Measurements from ENCODE around the gene TCF23.
A peak's percentile ranks its signal among the peaks of the same experiment; 100 is the strongest.
"Not testable (repeated sequence)": the region's sequence is repeated elsewhere in the genome, so short reads cannot be mapped to it uniquely, and the experiment has no call there.

Gene TCF23

DNA sequence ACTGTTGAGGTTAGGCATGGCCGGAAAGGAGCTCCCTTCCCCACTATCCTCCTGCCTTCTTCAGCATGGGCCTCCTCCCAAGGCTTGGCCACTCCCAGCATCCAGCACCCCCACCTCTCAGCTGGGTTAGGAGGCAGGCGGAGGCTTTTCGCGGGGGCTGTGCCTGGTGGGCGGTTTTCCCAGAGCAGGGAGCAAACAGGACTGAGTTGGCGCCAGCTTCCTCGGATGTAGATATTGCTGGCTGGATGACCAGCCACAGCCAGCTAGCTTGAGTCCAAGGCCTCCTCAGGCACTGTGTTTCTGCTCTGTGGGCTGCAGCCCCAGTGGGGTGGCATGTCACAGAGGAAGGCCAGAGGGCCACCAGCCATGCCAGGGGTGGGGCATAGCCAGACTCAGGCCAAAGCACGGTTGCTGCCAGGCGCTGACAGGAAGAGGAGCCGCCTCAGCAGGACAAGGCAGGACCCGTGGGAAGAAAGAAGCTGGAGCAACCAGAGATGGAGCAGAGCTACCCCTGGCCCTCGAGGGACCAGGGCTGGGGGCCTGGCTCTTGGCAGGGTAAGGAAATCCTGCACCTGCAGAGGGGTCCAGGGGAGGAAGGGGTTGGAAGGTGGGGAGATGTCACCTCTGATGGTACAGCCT is at the start of gene TCF23:
TSS of gene TCF23 (plus strand) at position 204 of the 639 bp plus-strand sequence. CDS start at position 334, 130 bp downstream.
- DNase-seq (ENCODE audit: low spot score): no peak

DNA sequence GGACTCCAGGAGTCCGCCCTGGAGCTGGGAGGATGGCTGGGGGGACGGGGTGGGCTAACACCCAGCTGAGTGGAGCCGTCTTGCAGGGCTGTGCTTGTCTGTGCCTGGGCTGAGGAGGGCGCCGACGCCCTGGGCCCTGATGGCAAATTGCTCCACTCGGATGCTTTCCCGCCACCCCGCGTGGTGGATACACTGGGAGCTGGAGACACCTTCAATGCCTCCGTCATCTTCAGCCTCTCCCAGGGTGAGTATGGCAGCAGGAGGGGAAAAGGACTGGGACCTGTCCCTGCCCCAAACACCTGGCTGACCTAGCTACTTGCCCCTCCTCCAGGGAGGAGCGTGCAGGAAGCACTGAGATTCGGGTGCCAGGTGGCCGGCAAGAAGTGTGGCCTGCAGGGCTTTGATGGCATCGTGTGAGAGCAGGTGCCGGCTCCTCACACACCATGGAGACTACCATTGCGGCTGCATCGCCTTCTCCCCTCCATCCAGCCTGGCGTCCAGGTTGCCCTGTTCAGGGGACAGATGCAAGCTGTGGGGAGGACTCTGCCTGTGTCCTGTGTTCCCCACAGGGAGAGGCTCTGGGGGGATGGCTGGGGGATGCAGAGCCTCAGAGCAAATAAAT is 49.4 kb upstream of the TCF23 start:
- no peak for DNase-seq (ENCODE audit: low spot score)

DNA sequence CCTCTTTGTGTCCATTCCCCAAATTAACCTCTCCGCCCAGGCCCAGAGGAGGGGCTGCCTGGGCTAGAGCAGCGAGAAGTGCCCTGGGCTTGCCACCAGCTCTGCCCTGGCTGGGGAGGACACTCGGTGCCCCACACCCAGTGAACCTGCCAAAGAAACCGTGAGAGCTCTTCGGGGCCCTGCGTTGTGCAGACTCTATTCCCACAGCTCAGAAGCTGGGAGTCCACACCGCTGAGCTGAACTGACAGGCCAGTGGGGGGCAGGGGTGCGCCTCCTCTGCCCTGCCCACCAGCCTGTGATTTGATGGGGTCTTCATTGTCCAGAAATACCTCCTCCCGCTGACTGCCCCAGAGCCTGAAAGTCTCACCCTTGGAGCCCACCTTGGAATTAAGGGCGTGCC is 48.8 kb upstream of the TCF23 start:
- DNase-seq (ENCODE audit: low spot score): no peak

DNA sequence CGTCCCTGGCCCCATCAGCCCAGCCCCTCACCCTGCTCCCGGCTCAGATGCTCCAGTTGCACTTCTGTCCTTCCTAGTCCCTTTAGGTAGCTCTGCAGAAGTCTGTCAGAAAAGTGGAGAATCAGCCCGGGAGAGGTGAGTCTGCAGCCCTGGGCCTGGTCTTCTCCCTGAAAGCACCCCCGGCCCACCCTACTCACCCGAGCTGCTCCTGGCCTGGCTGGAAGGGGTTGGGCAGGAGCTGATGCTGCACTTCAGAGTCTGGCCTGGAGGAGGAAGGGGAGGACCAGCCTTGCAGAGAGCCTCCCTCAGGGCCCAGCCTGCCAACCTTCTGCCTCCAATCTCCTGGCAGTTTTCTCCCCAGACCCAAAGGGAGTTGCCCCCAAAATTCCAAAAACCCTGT is 46.5 kb upstream of the TCF23 start:
- DNase-seq (ENCODE audit: low spot score): no peak

DNA sequence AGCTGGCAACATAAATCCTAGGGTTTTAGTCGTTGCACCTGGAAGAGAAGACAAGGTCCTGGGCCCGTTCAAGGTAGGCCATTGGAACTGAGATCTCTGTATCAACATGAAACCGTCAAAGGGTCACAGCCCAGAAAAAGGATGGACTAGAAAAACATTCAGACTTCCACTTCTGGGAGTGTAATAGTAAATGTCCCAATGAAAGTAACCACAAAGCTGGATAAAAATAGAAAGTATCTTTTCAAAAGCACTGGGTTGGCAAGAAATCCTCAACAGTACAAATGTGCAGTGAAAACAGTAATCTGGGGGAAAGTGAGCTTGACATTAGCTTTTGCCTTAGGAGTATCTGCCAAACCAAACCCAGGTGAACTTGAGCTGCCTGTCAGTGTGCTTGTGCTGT is 42.8 kb upstream of the TCF23 start:
- DNase-seq (ENCODE audit: low spot score): no peak

DNA sequence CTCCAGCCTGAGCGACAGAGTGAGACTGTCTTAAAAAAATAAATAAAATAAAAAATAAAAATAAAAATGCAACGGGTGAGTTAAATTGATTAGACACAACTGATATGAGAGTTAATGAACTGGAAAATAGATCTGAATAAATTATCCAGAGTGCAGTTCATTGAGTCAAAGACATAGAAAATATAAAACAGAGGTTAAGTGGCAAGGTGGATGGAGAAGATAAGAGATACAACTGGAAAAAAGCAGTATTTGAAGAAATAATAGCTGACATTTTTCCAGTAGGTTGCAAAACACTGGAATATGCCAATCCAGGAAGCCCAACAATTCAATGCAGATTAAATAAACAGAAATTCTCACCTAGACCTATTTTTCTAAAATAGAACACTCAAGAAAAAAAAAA is 40.6 kb upstream of the TCF23 start:
- no peak for DNase-seq (ENCODE audit: low spot score)

DNA sequence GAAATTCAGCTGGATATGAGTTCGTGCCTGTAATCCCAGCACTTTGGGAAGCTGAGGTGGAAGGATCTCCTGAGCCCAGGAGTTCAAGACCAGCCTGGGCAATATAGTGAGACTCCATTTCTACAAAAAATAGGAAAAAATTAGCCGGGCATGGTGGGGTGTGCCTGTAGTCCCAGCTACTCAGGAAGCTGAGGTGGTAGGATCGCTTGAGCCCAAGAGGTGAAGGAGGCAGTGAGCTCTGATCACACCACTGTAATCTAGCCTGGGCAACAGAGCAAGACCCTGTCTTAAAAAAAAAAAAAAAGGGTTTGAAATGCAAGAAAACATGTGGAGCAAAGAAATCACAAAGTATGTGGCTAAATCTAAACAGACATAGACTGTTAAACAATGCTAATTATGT is 39.7 kb upstream of the TCF23 start:
- DNase-seq (ENCODE audit: low spot score): no peak

DNA sequence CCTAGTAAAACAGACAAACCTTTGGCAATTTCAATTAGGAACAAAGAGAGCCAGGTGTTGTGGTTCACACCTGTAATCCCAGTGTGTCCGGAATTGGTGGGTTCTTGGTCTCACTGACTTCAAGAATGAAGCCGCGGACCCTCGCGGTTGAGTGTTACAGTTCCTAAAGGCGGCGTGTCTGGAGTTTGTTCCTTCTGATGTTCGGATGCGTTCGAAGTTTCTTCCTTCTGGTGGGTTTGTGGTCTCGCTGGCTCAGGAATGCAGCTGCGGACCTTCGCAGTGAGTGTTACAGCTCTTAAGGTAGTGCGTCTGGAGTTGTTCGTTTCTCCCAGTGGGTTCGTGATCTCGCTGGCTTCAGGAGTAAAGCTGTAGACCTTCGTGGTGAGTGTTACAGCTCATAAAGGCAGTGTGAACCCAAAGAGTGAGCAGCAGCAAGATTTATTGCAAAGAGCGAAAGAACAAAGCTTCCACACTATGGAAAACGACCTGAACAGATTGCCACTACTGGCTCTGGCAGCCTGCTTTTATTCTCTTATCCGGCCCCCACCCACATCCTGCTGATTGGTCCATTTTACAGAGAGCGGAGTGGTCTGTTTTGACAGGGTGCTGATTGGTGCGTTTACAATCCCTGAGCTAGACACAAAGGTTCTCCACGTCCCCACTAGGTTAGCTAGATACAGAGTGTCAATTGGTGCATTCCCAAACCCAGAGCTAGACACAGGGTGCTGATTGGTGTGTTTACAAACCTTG is 38.0 kb upstream of the TCF23 start:
- not testable (repeated sequence) for DNase-seq (ENCODE audit: low spot score)

DNA sequence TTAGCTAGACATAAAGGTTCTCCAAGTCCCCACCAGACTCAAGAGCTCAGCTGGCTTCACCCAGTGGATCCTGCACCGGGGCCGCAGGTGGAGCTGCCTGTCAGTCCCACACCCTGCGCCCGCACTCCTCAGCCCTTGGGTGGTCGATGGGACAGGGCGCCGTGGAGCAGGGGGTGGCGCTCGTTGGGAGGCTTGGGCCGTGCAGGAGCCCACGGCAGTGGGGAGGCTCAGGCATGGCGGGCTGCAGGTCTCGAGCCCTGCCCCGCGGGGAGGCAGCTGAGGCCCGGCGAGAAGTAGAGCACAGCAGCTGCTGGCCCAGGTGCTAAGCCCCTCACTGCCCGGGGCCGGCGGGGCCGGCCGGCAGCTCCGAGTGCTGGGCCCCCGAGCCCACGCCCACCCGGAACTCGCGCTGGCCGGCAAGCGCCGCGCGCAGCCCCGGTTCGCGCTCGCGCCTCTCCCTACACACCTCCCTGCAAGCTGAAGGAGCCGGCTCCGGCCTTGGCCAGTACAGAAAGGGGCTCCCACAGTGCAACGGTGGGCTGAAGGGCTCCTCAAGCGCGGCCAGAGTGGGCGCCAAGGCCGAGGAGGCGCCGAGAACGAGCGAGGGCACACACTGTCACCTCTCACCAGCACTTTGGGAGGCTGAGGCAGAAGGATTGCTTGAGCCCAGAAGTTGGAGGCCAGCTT is 37.3 kb upstream of the TCF23 start:
- not testable (repeated sequence) for DNase-seq (ENCODE audit: low spot score)

DNA sequence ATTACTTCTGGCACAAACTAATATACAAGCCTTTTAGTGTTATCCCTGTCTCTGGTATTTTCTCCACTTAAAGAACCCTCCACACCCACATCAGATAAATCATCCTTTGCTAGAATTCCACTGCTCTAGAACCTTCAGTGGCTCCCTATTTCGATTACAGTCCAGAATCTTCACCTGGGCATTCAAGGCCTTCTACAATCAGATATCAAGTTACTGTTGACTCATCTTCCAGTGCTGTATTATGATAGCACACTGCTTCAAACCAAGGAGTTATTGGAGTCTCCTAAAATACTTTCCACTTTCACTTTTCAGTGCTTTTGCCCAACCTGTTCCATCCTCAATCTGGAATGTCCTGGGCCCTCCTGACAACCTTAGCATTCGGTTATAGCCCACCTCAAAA is 33.3 kb upstream of the TCF23 start:
- DNase-seq (ENCODE audit: low spot score): no peak

DNA sequence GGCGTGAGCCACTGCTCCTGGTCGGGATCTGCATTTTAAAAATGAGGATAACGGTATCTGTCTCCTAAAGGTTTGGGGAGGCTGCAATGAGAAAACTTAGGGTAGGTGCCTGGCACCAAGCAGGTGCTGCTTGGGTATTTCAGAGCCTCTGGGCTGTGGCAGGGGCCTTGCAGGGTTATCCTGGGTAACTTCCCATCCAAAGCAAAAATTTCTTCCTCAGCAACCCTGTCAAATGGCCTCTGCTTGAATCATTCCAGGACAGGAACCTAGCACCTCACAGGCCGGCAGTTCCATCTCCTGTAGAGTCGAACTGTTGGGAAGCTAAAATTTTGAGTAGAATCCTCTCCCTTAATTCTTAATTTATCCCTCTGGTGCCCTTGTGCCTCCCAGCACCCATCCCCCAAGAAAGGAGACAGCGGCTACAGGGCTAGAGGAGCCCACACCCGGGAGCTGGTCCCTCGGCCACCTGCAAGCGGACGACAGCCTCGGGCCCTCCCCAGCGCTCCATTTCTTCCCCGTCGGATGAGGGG is 30.7 kb upstream of the TCF23 start:
- DNase-seq (ENCODE audit: low spot score): no peak

DNA sequence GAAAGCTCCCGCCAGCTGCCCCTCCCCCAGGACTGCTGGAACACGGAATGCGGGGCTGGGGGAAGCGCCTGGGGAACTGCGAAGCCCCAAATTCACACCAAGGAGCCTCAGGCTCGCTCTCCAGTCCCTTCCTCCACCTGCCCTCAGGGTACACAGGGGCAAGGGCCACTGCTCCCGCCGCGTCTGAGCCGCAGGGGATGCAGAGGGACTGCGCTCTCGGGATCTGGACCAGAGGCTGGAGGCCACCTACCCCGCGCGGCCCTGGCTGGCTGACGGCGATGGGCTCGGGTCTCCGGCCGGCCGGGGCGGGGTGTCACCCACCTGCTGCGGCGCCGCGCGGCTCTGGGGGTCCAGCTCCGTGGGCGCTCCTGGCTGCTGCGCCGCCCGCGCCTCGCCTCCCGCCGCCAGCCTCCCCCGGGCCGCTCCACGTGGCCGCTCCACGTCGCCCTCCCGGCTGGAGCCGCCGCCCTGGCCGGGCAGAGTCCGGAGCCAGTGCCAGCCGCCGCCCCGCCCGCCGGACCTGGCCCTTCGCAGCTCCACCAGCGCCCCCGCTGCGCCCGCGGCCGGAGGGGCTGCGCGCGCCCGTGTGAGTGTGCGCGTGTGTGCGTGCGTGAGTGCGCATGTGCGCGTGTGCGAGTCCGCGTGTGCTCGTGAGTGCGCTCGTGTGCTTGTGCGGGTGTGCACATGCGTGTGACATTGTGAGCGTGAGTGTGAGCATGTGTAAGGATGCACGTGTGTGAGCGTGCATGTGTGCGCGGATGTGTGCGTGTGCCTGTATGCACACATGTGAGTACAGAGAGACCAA is 30.1 kb upstream of the TCF23 start, which contains the start of gene CGREF1:
TSS of gene CGREF1 (minus strand) at position 604 of the 805 bp plus-strand sequence. CDS start 14,762 bp downstream, outside the sequence.
- DNase-seq (ENCODE audit: low spot score): no peak

DNA sequence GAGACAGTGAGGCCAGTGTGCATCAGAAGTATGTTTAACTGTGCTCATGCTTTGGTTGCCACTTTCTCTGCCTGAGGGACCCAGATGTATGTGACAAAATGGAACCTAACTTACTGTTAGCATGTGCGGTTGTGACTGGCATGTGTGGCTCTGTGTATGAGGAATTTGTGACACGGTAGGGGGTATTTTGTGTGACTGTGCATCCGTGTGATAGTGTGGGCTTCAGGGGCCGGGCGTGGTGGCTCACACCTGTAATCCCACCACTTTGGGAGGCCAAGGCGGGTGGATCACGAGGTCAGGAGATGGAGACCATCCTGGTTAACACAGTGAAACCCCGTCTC is 29.5 kb upstream of the TCF23 start:
- DNase-seq (ENCODE audit: low spot score): not testable (repeated sequence)

DNA sequence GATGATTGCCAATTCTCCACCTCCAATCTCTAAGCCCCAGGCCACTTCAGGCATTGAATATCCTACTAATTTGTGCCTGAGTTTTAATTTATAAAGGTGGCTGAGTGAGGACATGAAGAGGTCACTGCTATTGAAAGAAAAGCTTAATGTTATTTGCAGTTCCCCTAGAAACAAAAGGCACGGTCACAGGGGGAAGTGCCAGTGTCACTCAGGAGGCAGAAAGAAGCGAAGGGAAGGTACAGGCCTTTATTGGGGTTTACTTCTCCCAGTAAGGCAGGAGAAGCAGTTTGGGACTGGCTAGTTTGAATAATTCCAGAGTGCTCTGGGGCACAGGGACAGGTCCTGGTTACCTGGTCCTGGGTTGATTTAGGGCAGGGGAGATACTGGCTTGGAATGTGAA is 26.9 kb upstream of the TCF23 start:
- DNase-seq (ENCODE audit: low spot score): no peak

DNA sequence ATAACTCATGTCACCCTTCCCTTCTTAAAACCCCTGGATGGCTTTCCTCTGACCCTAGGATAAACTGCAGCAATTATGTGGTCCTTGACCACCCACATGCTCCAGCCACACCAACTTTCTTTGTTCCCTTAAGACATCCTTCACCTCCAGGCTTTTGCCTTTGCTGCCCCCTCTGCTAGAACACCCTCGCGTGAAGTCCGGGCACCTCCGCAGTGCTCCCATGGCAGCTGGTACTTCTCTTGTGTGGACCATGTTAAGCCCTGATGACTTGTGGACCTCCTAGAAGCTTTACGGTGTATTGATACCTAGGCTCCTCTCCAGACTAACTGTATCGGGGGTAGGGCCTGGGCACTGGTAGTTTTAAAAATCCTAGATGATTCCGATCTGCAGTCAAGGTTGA is 26.0 kb upstream of the TCF23 start:
- no peak for DNase-seq (ENCODE audit: low spot score)

DNA sequence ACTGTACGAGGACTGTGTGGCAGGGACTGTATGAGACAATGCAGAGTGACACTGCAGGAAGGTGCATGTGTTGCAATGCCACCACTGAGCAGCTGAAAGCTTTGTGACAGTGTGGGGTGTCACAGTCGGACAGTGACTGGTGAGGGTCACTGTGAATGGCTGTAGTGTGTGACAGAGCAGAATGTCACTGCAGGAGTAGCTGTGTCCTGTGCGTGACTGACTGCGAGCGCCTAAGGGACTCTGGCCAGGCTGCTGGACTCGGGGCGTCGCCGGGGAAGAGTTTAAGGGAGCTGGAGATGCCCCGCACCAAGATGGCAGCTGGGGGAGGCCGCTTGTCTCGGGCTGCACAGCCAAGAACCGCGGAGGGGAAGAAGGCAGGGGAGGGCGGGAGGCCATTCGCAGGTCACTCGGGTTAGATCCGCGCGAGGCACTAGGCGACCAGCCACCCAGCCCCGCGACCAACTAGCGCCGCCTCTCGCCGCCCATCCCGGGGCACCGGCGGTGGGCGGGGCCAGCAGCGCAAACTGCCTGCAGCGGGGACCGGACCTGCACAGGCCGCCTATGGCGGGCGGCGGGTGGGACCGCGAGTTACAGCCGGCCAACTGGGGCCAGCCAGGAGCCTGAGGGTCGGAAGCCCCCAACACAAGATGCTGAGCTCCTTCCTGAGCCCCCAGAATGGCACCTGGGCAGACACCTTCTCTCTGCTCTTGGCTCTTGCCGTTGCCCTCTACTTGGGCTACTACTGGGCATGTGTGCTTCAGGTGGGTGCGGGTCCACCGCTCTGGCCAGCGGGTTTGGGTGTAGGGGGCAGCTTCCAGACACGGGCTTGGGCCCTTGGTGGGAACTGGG is 25.3 kb upstream of the TCF23 start, which contains the start of gene ABHD1:
TSS of gene ABHD1 (plus strand) at position 514 of the 849 bp plus-strand sequence. CDS start at position 648, 134 bp downstream.
- DNase-seq (ENCODE audit: low spot score): peak; percentile 28

DNA sequence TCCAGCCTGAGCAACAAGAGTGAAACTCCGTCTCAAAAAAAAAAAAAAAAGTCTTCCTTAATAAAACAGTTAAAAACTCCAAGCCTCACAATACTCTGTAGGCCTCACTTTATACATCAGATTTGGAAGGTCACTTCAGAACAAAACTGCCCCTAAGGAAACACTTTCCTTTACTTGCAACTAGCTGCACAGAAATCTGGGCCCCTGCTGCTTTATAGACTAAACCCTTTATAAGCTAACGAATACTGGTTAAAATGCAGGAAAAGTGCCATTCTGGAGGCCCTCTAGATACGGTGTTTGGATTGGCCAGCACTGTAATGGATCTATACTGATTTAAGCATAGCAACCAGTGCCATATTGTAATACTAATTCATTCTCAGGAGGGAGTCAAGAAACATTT is 23.7 kb upstream of the TCF23 start:
- no peak for DNase-seq (ENCODE audit: low spot score)

DNA sequence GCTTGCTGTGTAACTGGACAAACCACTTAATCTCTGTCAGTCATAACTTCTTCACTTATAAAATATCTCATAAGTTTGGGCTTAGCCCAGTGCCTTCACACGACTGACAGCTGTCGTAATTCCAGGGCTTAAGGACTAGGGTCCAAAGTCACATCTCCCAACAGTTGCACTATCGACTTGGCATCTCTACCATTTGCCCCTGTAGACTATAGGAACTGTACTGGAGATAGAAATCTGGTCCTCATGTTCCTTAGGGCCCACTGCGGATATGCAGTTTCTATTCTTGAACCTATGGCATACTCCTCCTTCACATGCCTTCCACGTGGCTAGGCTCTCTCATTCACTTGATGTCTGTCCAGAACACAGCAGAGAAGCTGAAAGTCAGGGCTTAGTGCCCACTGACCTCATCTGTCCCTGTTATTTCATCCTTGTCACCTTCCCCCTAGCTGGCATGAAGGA is 22.5 kb upstream of the TCF23 start:
- no peak for DNase-seq (ENCODE audit: low spot score)

DNA sequence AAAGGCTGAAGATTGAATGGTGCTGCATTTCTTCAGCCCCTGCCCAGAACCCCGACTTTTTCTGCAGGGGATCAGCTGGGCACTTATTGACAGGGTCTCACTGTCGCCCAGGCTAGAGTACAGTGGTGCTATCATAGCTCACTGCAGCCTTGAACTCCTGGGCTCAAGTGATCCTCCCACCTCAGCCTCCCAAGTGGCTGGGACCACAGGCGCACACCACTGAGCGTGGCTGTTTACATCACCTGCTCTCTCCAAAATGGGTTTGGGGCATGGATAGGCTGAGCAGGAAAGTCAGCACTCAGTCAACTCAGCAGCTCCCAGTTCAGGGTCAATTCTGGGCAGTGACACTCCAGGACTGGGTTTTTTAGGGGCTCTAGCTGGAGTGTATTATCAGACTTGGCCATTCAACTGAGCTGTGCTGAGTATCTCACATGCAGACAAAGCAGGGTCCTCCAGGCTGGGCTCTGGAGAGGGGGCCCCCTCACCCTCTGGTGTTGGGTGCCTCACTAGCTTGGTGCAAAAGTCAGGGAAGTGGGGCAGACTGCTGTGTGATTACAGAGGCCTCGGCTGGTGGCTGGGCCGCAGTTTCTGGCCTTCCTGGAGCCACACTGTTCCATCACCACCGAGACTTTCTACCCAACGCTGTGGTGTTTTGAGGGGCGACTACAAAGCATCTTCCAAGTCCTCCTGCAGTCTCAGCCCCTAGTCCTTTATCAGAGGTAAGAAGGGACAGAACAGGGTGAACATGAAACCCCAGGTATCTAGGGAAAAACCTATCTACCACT is 20.7 kb upstream of the TCF23 start:
- no peak for DNase-seq (ENCODE audit: low spot score)
